Uterus (tissue), 2 donors: ENCODE measurements around the gene SLC30A2.

ENCODE experiments used
- CTCF ChIP-seq, 4 experiments: fragments of 200-600 bp in 2 of 4; fragments of 450-650 bp in 2 of 4; sonication (generic) in 2 of 4; IDR thresholded peaks; one replicate each; pipeline ENCODE4 v1.5.1; 2016 to 2019; ENCODE audit warnings: antibody characterized with exemption in 4 of 4, mild to moderate bottlenecking in 2 of 4, moderate library complexity in 1 of 4
- POLR2A ChIP-seq, 2 donors: fragments of 450-650 bp; IDR thresholded peaks; one replicate each; pipeline ENCODE4 v1.6.1; 2016; ENCODE audit warnings: antibody characterized with exemption in 2 of 2, mild to moderate bottlenecking in 1 of 2, moderate library complexity in 1 of 2

- no peak for TF ChIP-seq CTCF (IDR thresholded peaks at IDR 0.05)
- TF ChIP-seq POLR2A (IDR thresholded peaks at IDR 0.05): no peak
Observed at GRCh38 chr1:26020330-26020768, 25.6 kb downstream of the SLC30A2 start.
